ENCODE results near the gene EIF4E2.
A peak's percentile ranks its signal among the peaks of the same experiment; 100 is the strongest.
"Not testable (repeated sequence)": the region's sequence is repeated elsewhere in the genome, so short reads cannot be mapped to it uniquely, and the experiment has no call there.

Gene EIF4E2

GRCh38 chr2:232522623-232523401, 27.7 kb upstream of the EIF4E2 start:
- DNase-seq (ENCODE audit: low spot score), result no peak

GRCh38 chr2:232523402-232523681, 27.1 kb upstream of the EIF4E2 start:
- no peak for DNase-seq (ENCODE audit: low spot score)

- peak; percentile 55 for DNase-seq (ENCODE audit: low spot score)
These were observed 26.5 kb upstream of the EIF4E2 start for GRCh38 chr2:232523682-232524597.

GRCh38 chr2:232524771-232525170, 25.7 kb upstream of the EIF4E2 start:
- DNase-seq (ENCODE audit: low spot score), result no peak

GRCh38 chr2:232525199-232525598, 25.3 kb upstream of the EIF4E2 start:
- no peak for DNase-seq (ENCODE audit: low spot score)

- DNase-seq (ENCODE audit: low spot score), result peak; percentile 65
These were observed 24.6 kb upstream of the EIF4E2 start, which contains the start of gene CHRND for GRCh38 chr2:232525791-232526371. Gene CHRND, plus strand, starts transcription at chr2:232526160. Its CDS starts 56 bp downstream, at chr2:232526216.

- no peak for DNase-seq (ENCODE audit: low spot score)
These were observed 24.0 kb upstream of the EIF4E2 start for GRCh38 chr2:232526372-232526941.

GRCh38 chr2:232527905-232528470, 22.5 kb upstream of the EIF4E2 start:
- no peak for DNase-seq (ENCODE audit: low spot score)

- DNase-seq (ENCODE audit: low spot score), result no peak
These were observed 21.6 kb upstream of the EIF4E2 start for GRCh38 chr2:232528746-232529460.

- no peak for DNase-seq (ENCODE audit: low spot score)
These were observed 20.5 kb upstream of the EIF4E2 start for GRCh38 chr2:232529806-232530547.

GRCh38 chr2:232530626-232531260, 19.7 kb upstream of the EIF4E2 start:
- DNase-seq (ENCODE audit: low spot score), result no peak

GRCh38 chr2:232532419-232532818, 18.1 kb upstream of the EIF4E2 start:
- DNase-seq (ENCODE audit: low spot score), result no peak

GRCh38 chr2:232532821-232533220, 17.7 kb upstream of the EIF4E2 start:
- DNase-seq (ENCODE audit: low spot score), result not testable (repeated sequence)

GRCh38 chr2:232533944-232534710, 16.4 kb upstream of the EIF4E2 start:
- no peak for DNase-seq (ENCODE audit: low spot score)

- no peak for DNase-seq (ENCODE audit: low spot score)
These were observed 15.4 kb upstream of the EIF4E2 start for GRCh38 chr2:232534940-232535651.

GRCh38 chr2:232535761-232536530, 14.5 kb upstream of the EIF4E2 start:
- no peak for DNase-seq (ENCODE audit: low spot score)

GRCh38 chr2:232537079-232537478, 13.4 kb upstream of the EIF4E2 start:
- no peak for DNase-seq (ENCODE audit: low spot score)

GRCh38 chr2:232537499-232537898, 13.0 kb upstream of the EIF4E2 start:
- DNase-seq (ENCODE audit: low spot score), result no peak

Data from AG08396 (cell line).